Glomerular visceral epithelial cell (primary cell): ENCODE data around the gene VARS2.

Experiments used
- DNase-seq: peaks from one replicate; pipeline ENCODE4 v3.0.0-alpha.2; 2016; ENCODE audit errors: extremely low spot score

VARS2 gene

GRCh38 chr6:30928677-30929076 lies 14.6 kb downstream of the VARS2 start:
- DNase-seq: no peak

- no peak for DNase-seq
These were observed 16.5 kb downstream of the VARS2 start for GRCh38 chr6:30930506-30930905.

- DNase-seq: no peak
These were observed 17.2 kb downstream of the VARS2 start for GRCh38 chr6:30931272-30931671.

GRCh38 chr6:30931969-30932645 lies 18.1 kb downstream of the VARS2 start, which contains the start of gene SFTA2:
Gene SFTA2, minus strand, starts transcription at chr6:30932170. Its CDS starts 74 bp downstream, at chr6:30932096.
- DNase-seq: peak; percentile 74

- no peak for DNase-seq
These were observed 18.8 kb downstream of the VARS2 start for GRCh38 chr6:30932665-30933365.

GRCh38 chr6:30935018-30935417 lies 21.0 kb downstream of the VARS2 start:
- peak; percentile 44 for DNase-seq

GRCh38 chr6:30937265-30937664 lies 23.2 kb downstream of the VARS2 start:
- DNase-seq: no peak

- DNase-seq: no peak
These were observed 24.7 kb downstream of the VARS2 start for GRCh38 chr6:30938730-30939129.

- no peak for DNase-seq
These were observed 25.4 kb downstream of the VARS2 start for GRCh38 chr6:30939473-30939872.

- no peak for DNase-seq
These were observed 26.4 kb downstream of the VARS2 start, which contains the start of gene MUCL3 for GRCh38 chr6:30940361-30940986. Gene MUCL3, plus strand, starts transcription at chr6:30940973. Its CDS starts 27 bp downstream, at chr6:30941000.

- DNase-seq: peak; percentile 87
These were observed 28.5 kb downstream of the VARS2 start for GRCh38 chr6:30942338-30943060.

GRCh38 chr6:30944051-30944450 lies 30.0 kb downstream of the VARS2 start:
- no peak for DNase-seq

GRCh38 chr6:30945281-30945680 lies 31.2 kb downstream of the VARS2 start:
- DNase-seq: no peak

GRCh38 chr6:30947231-30947630 lies 33.2 kb downstream of the VARS2 start:
- DNase-seq: no peak

- no peak for DNase-seq
These were observed 34.8 kb downstream of the VARS2 start for GRCh38 chr6:30948811-30949210.

GRCh38 chr6:30951907-30952469 lies 38.0 kb downstream of the VARS2 start:
- DNase-seq: no peak

- DNase-seq: no peak
These were observed 40.8 kb downstream of the VARS2 start for GRCh38 chr6:30954631-30955366.

- peak; percentile 52 for DNase-seq
These were observed 41.5 kb downstream of the VARS2 start for GRCh38 chr6:30955367-30956042.

GRCh38 chr6:30957716-30958115 lies 43.7 kb downstream of the VARS2 start:
- DNase-seq: no peak

GRCh38 chr6:30960907-30961673 lies 47.1 kb downstream of the VARS2 start:
- no peak for DNase-seq
